ENCODE results near the gene SYTL3.
"Not testable (repeated sequence)": the region's sequence is repeated elsewhere in the genome, so short reads cannot be mapped to it uniquely, and the experiment has no call there.

Gene SYTL3, protein sequence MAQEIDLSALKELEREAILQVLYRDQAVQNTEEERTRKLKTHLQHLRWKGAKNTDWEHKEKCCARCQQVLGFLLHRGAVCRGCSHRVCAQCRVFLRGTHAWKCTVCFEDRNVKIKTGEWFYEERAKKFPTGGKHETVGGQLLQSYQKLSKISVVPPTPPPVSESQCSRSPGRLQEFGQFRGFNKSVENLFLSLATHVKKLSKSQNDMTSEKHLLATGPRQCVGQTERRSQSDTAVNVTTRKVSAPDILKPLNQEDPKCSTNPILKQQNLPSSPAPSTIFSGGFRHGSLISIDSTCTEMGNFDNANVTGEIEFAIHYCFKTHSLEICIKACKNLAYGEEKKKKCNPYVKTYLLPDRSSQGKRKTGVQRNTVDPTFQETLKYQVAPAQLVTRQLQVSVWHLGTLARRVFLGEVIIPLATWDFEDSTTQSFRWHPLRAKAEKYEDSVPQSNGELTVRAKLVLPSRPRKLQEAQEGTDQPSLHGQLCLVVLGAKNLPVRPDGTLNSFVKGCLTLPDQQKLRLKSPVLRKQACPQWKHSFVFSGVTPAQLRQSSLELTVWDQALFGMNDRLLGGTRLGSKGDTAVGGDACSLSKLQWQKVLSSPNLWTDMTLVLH

GRCh38 chr6:158649289-158650143 is at the start of gene SYTL3:
Gene SYTL3, plus strand, starts transcription at chr6:158650054. Its CDS starts 13,215 bp downstream, at chr6:158663269.
- peak; percentile 53 for DNase-seq (ENCODE audit: low read depth)

- no peak for DNase-seq (ENCODE audit: low read depth)
Observed at GRCh38 chr6:158603261-158604047, 46.4 kb upstream of the SYTL3 start.

GRCh38 chr6:158604048-158604406 is 45.8 kb upstream of the SYTL3 start:
- no peak for DNase-seq (ENCODE audit: low read depth)

- DNase-seq (ENCODE audit: low read depth) = peak; percentile 12
Observed at GRCh38 chr6:158605266-158605878, 44.5 kb upstream of the SYTL3 start.

DNA sequence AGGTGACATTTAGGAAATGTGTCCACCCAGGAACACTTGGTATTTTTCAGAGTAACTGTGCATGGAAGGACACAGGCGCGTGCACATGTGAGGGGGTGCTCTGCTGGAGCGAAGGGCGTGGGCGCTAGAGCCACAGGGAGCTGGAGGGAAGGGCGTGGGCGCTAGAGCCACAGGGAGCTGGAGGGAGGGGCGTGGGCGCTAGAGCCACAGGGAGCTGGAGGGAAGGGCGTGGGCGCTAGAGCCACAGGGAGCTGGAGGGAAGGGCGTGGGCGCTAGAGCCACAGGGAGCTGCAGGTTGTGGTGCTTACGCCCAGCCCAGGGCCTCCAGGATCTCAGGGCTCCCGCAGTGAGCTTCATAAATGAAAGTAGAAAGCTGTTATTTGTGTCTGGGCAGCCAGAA is 43.8 kb upstream of the SYTL3 start:
- not testable (repeated sequence) for DNase-seq (ENCODE audit: low read depth)

GRCh38 chr6:158606935-158607334 is 42.9 kb upstream of the SYTL3 start:
- no peak for DNase-seq (ENCODE audit: low read depth)

DNA sequence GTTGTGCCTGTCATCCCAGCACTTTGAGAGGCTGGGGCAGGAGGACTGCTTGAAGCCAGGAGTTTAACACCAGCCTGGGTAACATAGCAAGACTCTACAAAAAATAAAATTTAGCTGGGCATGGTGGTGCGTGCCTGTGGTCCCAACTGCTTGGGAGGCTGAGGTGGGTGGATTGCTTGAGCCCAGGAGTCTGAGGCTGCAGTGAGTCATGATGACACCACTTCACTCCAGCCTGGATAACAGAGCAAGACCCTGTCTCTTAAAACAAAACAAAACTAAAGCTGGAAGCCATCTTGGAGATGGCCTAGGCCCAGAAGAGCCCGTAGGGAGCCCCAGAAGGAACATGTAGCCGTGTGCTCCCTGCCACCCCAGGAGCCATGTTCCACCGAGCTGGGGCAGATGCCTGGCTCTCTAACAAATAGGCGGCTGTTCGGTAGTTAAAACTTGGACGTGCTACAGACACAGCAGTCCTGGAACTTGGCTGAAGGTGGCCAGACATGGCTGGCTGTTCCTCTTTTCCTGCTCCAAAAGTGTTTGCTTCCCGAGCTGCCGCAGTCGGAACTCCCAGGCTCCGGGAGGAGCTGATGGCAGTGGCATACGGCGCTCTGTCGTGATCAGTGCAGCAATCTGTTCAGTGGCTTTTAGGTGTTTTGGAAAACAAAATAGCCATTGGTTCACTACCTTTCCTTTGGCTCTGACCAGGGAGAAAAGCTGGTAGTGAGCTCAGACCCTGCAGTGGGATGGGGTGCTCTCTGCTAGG is 42.3 kb upstream of the SYTL3 start:
- no peak for DNase-seq (ENCODE audit: low read depth)

DNA sequence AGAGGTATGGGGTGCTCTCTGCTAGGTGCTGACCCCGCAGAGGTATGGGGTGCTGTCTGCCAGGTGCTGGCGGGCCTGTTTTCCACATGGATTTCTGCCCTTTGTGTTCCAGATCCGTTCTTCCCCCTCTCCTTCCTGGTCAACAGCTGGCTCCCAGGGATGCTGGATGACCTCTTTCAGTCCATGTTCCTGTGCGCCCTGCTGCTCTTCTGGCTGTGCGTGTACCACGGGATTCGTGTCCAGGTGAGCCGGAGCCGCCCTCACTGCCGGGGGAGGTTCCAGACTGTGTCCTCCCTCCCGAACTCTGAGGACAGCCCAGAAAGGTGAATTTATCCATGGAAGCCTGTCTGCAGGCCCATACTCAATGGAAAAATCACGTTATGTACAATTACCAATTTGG is 41.6 kb upstream of the SYTL3 start:
- DNase-seq (ENCODE audit: low read depth) = no peak

- no peak for DNase-seq (ENCODE audit: low read depth)
Observed at GRCh38 chr6:158609455-158610155, 40.2 kb upstream of the SYTL3 start.

DNA sequence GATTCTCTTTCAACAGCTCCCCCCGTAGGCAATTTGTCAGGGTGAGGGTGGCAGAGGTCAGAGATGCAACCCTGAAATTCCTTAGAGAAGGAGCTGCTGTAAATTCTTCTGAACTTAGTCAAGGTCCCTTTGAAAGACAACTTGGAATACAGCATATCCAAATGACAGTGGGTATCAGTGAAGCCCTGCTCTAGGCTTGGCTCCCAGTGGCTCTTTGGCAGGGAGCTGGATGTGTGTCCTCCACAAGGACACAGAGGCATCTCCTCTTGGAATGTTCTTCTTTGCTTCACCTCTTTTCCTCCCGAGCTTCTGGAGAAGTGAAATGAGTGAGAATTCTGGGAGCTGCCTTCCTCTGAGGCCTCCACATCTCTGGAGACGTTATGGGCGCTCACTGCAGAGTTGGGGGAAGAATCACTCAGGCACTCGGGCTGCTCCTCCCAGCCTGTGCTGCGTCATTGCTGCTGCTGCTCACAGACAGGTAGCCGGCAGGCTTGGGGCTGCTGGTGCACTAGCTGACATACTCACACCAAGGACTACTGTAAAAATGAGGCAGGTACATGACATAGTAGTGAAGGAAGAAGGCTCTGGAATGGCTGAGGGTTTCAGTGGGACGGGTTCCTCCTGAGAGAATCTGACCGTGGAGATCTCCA is 39.4 kb upstream of the SYTL3 start:
- DNase-seq (ENCODE audit: low read depth) = no peak

- DNase-seq (ENCODE audit: low read depth) = no peak
Observed at GRCh38 chr6:158611039-158611438, 38.8 kb upstream of the SYTL3 start.

- no peak for DNase-seq (ENCODE audit: low read depth)
Observed at GRCh38 chr6:158611541-158612370, 38.1 kb upstream of the SYTL3 start.

GRCh38 chr6:158614606-158615005 is 35.2 kb upstream of the SYTL3 start:
- not testable (repeated sequence) for DNase-seq (ENCODE audit: low read depth)

GRCh38 chr6:158618289-158618688 is 31.6 kb upstream of the SYTL3 start:
- not testable (repeated sequence) for DNase-seq (ENCODE audit: low read depth)

DNA sequence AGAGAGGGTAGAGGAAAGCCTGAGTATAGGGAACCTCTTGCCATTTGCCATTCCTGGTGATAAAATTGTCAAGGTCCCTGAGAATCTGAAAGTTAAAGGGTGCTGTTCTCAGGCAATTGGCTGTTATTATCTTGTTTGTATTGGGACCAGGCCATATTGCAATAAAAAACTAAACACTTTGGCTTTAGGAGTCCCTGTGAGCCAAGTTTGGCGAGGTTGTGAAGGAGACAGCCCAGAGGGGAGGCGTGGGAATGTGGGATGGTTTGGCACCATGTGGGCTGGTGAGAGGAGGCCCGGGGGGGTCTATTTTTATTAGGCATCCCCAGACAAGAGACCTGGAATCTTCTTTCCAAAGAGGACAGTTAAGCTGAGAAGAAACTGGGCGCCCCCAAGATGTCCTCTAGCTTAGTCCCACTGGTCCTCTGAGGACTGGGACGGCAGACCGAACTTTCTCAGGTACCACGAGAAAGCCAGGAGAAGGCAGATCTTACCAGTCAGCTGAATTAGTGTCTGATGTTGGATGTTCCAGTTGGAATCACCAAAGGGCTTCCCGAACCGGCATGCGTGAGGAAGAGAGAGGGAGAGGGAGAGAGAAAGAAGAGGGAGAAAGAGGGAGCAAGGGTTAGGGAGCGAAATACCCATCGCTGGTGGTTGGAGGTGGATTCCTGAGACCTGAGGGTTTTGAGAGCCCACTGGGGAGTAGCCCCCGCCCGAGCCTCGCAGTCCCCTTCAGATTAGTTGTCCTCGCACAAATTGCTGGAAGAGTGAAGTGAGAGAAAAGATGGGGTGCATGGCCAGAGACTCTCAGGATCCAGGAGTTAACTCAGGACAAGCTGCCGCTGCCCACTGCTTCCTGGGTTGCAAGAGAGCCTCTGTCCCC is 29.7 kb upstream of the SYTL3 start:
- no peak for DNase-seq (ENCODE audit: low read depth)

GRCh38 chr6:158620963-158621693 is 28.7 kb upstream of the SYTL3 start:
- DNase-seq (ENCODE audit: low read depth) = no peak
